H1 (cell line): ENCODE results near the gene MMP15. TPM values are rescaled to one million over a fixed set of nuclear protein-coding genes. Genes with fewer than 3 reads are reported as not detected.

Experiments used
- CTCF ChIP-seq, 3 experiments: IDR thresholded peaks; 1 replicate in 2 of 3; 2 replicates in 1 of 3; pipeline versions ENCODE4 v1.5.1 to v1.6.1; 2011; ENCODE audit warnings: low read length in 3 of 3, mild to moderate bottlenecking in 3 of 3, inconsistent platforms in 2 of 3, low read depth in 1 of 3, moderate library complexity in 1 of 3; ENCODE audit not compliant: insufficient read depth in 1 of 3; ENCODE audit errors: control extremely low read depth in 1 of 3
- HDAC6 ChIP-seq: IDR thresholded peaks from one replicate; pipeline ENCODE4 v1.7.1; 2012; ENCODE audit warnings: low read depth, mild to moderate bottlenecking, inconsistent platforms, low read length, moderate library complexity
- JUND ChIP-seq: IDR thresholded peaks from 2 replicates; pipeline ENCODE4 v1.6.1; 2011; ENCODE audit warnings: mild to moderate bottlenecking, improper control_type of control experiment, low read length
- TAF7 ChIP-seq: optimal IDR thresholded peaks from 2 replicates; pipeline ENCODE3; 2011; ENCODE audit warnings: low read depth, mild to moderate bottlenecking, inconsistent platforms, low read length, moderate library complexity, borderline replicate concordance
- polyA plus RNA-seq, 7 experiments: library from polyadenylated mRNA; depleted of rRNA in 3 of 7; stranded (reverse) in 5 of 7; unstranded in 2 of 7; fragments of >200 nt in 5 of 7; fragments of 200-250 nt in 2 of 7; gene quantifications; 1 replicate in 5 of 7; 2 replicates in 1 of 7; 4 replicates in 1 of 7; pipeline versions ENCODE4 v1.2.1 to v1.2.3, GENCODE V29; 2011 to 2013; ENCODE audit warnings: missing spikeins in 2 of 7, mixed read lengths in 2 of 7
- total RNA-seq: library from RNA; stranded (reverse); fragmentation: NEBNext Ultra II Directional; extraction: Animal tissue kit (Norgen Biotek cat#: 25700); gene quantifications from 2 replicates; pipeline ENCODE4 v1.2.1, GENCODE V29; 2021

MMP15 gene
- total and polyA plus RNA-seq, 2 of the 8 experiments (the other 6 are each of a cell fraction or from before 2014, with no cell fraction given): 38.5 to 42.2 TPM

GRCh38 chr16:57992084-57992483 is 33.5 kb upstream of the MMP15 start (continued):
- no peak for TF ChIP-seq TAF7
- no peak for TF ChIP-seq CTCF (IDR thresholded peaks at IDR 0.05; ENCODE audit: control extremely low read depth in 1 of 3, insufficient read depth in 1 of 3, low read depth in 1 of 3, low read length in 3 of 3)
- TF ChIP-seq HDAC6: no peak
- no peak for TF ChIP-seq JUND
